Astrocyte (in vitro differentiated cells and primary cell): ENCODE data around the gene ETS1. TPM values are rescaled to one million over a fixed set of nuclear protein-coding genes. Genes with fewer than 3 reads are reported as not detected.

Experiments used
- DNase-seq: peaks from one replicate; pipeline ENCODE4 v3.0.0-alpha.2; 2010; ENCODE audit warnings: low read depth
- FAIRE-seq: peaks from 2 replicates; lab custom pipeline; 2011; peaks lifted over from hg19 to GRCh38; lab: Jason Lieb, UNC
- H2AFZ ChIP-seq: 2 replicates; pipeline ENCODE4 v1.6.0; 2012; ENCODE audit warnings: low read depth, low read length, inconsistent platforms
- H3K27ac ChIP-seq: 2 replicates; pipeline ENCODE4 v1.5.1; 2011; ENCODE audit warnings: low read depth, low read length, inconsistent platforms
- H3K27me3 ChIP-seq: 2 replicates; pipeline ENCODE4 v1.6.0; 2011; ENCODE audit warnings: low read length, inconsistent platforms; ENCODE audit not compliant: insufficient read depth
- H3K36me3 ChIP-seq: 2 replicates; pipeline ENCODE4 v1.5.1; 2011; ENCODE audit warnings: low read length, inconsistent platforms; ENCODE audit not compliant: insufficient read depth
- H3K4me1 ChIP-seq: 2 replicates; pipeline ENCODE4 v1.5.1; 2011; ENCODE audit warnings: low read length, inconsistent platforms; ENCODE audit not compliant: insufficient read depth
- H3K4me2 ChIP-seq: 2 replicates; pipeline ENCODE4 v1.6.0; 2012; ENCODE audit warnings: low read length, inconsistent platforms
- H3K4me3 ChIP-seq: 2 replicates; pipeline ENCODE4 v1.5.1; 2011; ENCODE audit warnings: low read depth, mild to moderate bottlenecking, low read length, inconsistent platforms; ENCODE audit not compliant: insufficient read depth
- H3K79me2 ChIP-seq: 2 replicates; pipeline ENCODE4 v1.6.0; 2012; ENCODE audit warnings: mild to moderate bottlenecking, low read length, inconsistent platforms; ENCODE audit not compliant: insufficient read depth
- H3K9ac ChIP-seq: 2 replicates; pipeline ENCODE4 v1.6.0; 2012; ENCODE audit warnings: mild to moderate bottlenecking, low read length, inconsistent platforms
- H3K9me3 ChIP-seq: 2 replicates; pipeline ENCODE4 v1.5.1; 2012; ENCODE audit warnings: low read depth, mild to moderate bottlenecking, low read length, inconsistent platforms; ENCODE audit not compliant: insufficient read depth
- H4K20me1 ChIP-seq: 2 replicates; pipeline ENCODE4 v1.6.0; 2012; ENCODE audit warnings: low read length, inconsistent platforms; ENCODE audit not compliant: insufficient read depth
- H3K27ac Mint-ChIP-seq: one replicate; pipeline ENCODE4 v1.8.0; 2021; ENCODE audit warnings: mild to moderate bottlenecking, mixed read lengths; ENCODE audit not compliant: unreplicated experiment
- H3K27me3 Mint-ChIP-seq: one replicate; pipeline ENCODE4 v1.8.0; 2021; ENCODE audit warnings: low read depth, mixed read lengths; ENCODE audit not compliant: unreplicated experiment
- H3K36me3 Mint-ChIP-seq: one replicate; pipeline ENCODE4 v1.8.0; 2021; ENCODE audit warnings: low read depth, mixed read lengths; ENCODE audit not compliant: unreplicated experiment
- H3K4me1 Mint-ChIP-seq: one replicate; pipeline ENCODE4 v1.8.0; 2021; ENCODE audit warnings: low read depth, mixed read lengths; ENCODE audit not compliant: unreplicated experiment
- H3K4me3 Mint-ChIP-seq: one replicate; pipeline ENCODE4 v1.8.0; 2021; ENCODE audit warnings: mild to moderate bottlenecking, moderate library complexity, mixed read lengths; ENCODE audit not compliant: unreplicated experiment
- H3K9me3 Mint-ChIP-seq: one replicate; pipeline ENCODE4 v1.8.0; 2021; ENCODE audit warnings: mild to moderate bottlenecking, mixed read lengths; ENCODE audit not compliant: unreplicated experiment
- EZH2 ChIP-seq: IDR thresholded peaks from 2 replicates; pipeline ENCODE4 v1.6.1; 2012; ENCODE audit warnings: mild to moderate bottlenecking, low read length, inconsistent platforms; ENCODE audit not compliant: insufficient read depth
- total RNA-seq: library from RNA; stranded (reverse); gene quantifications from 2 replicates; pipeline ENCODE4 v1.2.1, GENCODE V29; 2021
- TF ChIP-seq, protein P1 (sequence below): IDR thresholded peaks from 2 replicates; pipeline ENCODE4 v1.5.1; 2011; ENCODE audit warnings: low read depth, mild to moderate bottlenecking, inconsistent platforms, low read length, moderate library complexity; ENCODE audit not compliant: insufficient read depth

The ETS1 gene
- total RNA-seq, 1 donor from 2014 or later: 107 TPM

DNA sequence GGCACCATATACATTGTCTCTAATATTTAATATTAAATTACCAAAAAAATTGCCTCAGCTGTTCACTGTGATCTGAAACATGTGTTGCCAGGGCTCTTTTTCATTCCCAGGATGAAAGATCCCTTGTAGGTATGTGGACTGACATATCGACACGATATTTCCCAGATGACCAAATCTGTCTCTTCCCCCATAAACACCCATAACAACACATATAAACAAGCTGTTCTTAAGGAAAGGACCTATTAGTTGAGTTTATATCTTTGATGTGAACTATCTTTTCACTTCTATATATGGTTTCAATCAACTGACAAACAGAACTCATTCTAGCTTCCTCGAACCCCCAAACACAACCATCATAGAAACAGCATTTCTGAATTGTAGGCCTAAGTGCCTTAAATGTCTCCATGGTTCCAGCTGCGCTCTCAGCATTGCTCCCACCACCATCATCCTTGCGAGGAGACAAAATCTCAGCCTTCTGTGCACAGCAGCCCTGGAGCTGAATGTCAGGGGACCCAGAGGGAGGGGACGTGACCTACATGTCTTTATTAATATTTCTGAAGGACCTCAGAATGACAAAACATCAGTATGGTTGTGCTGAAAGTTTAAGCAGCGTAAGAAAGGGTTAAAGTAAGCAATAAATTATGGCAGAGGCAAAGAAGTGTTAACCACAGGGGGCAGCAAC, 67.0 kb downstream of the ETS1 start:
- no peak for TF ChIP-seq EZH2
- TF ChIP-seq, protein P1, sequence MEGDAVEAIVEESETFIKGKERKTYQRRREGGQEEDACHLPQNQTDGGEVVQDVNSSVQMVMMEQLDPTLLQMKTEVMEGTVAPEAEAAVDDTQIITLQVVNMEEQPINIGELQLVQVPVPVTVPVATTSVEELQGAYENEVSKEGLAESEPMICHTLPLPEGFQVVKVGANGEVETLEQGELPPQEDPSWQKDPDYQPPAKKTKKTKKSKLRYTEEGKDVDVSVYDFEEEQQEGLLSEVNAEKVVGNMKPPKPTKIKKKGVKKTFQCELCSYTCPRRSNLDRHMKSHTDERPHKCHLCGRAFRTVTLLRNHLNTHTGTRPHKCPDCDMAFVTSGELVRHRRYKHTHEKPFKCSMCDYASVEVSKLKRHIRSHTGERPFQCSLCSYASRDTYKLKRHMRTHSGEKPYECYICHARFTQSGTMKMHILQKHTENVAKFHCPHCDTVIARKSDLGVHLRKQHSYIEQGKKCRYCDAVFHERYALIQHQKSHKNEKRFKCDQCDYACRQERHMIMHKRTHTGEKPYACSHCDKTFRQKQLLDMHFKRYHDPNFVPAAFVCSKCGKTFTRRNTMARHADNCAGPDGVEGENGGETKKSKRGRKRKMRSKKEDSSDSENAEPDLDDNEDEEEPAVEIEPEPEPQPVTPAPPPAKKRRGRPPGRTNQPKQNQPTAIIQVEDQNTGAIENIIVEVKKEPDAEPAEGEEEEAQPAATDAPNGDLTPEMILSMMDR: no peak

DNA sequence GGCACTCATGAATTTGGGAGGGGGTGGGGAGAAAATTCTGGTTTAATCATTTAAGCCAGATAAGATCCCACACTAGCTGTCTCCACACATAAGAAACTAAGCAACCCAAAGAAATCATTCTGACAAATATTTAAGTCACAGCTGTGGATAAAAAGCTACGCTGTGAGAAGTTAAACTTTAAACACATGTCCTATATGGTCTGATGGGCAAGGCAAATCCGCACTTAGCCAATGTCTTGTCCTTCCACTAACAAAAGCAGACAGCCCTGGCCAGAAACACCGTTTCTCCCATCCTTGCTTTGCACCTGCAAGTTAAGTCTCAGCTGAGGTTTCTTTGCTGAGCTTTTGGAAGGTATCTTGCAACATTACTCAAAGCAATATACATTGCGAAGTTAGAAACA, 68.0 kb downstream of the ETS1 start:
- H3K4me2 ChIP-seq: peak overlapping the region; percentile 92
- H3K4me3 Mint-ChIP-seq: peak overlapping the region; percentile 90

More for the DNA sequence above, 67.0 kb downstream of the ETS1 start:
- Mint-ChIP-seq H3K27me3 (no peaks in the 10 kb centered on the region), H3K9me3 (no peaks in the 10 kb centered on the region), H3K27ac (peak overlapping the region; percentile 95), H3K4me1 (peaks cover 62% of the 10 kb centered on the region), H3K4me3 (peak overlapping the region; percentile 90), H3K36me3 (peaks cover 2% of the 10 kb centered on the region)
- H2AFZ ChIP-seq: no peak overlapping the region
- H3K4me1 ChIP-seq: peaks cover 73% of the 10 kb centered on the region
- peak; percentile 63 for FAIRE-seq
- no peaks in the 10 kb centered on the region for H3K36me3 ChIP-seq
- H3K27ac ChIP-seq: peak overlapping the region; percentile 98
- peaks cover 67% of the 10 kb centered on the region for H3K79me2 ChIP-seq
- H3K4me2 ChIP-seq: peak overlapping the region; percentile 92
- H3K4me3 ChIP-seq: peak overlapping the region; percentile 94
- no peak for DNase-seq
- H3K9me3 ChIP-seq: no peaks in the 10 kb centered on the region
- peak overlapping the region; percentile 100 for H3K9ac ChIP-seq
- no peaks in the 10 kb centered on the region for H3K27me3 ChIP-seq
- peaks cover 61% of the 10 kb centered on the region for H4K20me1 ChIP-seq

More for the DNA sequence above, 68.0 kb downstream of the ETS1 start:
- Histone ChIP-seq H4K20me1 (peaks cover 71% of the 10 kb centered on the region), H3K9ac (peak overlapping the region; percentile 100), H3K4me3 (peak overlapping the region; percentile 94), H3K27ac (peak overlapping the region; percentile 98), H3K9me3 (no peaks in the 10 kb centered on the region), H3K27me3 (no peaks in the 10 kb centered on the region), H3K79me2 (peaks cover 77% of the 10 kb centered on the region), H2AFZ (no peak overlapping the region), H3K36me3 (no peaks in the 10 kb centered on the region), H3K4me1 (peaks cover 68% of the 10 kb centered on the region)
- Mint-ChIP-seq H3K9me3 (no peaks in the 10 kb centered on the region), H3K27me3 (no peaks in the 10 kb centered on the region), H3K36me3 (peaks cover 2% of the 10 kb centered on the region), H3K4me1 (peaks cover 62% of the 10 kb centered on the region), H3K27ac (peak overlapping the region; percentile 59)
- FAIRE-seq: no peak
- TF ChIP-seq EZH2: no peak
- TF ChIP-seq, protein P1: no peak
- DNase-seq: no peak
